Astrocyte of the cerebellum (primary cell): ENCODE results near the gene CHST11.

Source experiments
- DNase-seq: peaks from one replicate; pipeline ENCODE4 v3.0.0-alpha.2; 2011; ENCODE audit warnings: low read depth
- H3K4me3 ChIP-seq: 2 replicates; pipeline ENCODE4 v1.5.1; 2011; ENCODE audit warnings: mild to moderate bottlenecking, low read depth, low read length, moderate library complexity
- CTCF ChIP-seq: IDR thresholded peaks from 2 replicates; pipeline ENCODE4 v1.5.1; 2012; ENCODE audit warnings: low read length, low read depth, moderate library complexity, mild to moderate bottlenecking; ENCODE audit errors: missing control alignments
- in situ Hi-C: cut with HindIII; loops from 2 replicates; pipeline ENCODE4 v1.10.0; 2017; ENCODE audit warnings: low sequenced_read_pairs

The CHST11 gene

DNA sequence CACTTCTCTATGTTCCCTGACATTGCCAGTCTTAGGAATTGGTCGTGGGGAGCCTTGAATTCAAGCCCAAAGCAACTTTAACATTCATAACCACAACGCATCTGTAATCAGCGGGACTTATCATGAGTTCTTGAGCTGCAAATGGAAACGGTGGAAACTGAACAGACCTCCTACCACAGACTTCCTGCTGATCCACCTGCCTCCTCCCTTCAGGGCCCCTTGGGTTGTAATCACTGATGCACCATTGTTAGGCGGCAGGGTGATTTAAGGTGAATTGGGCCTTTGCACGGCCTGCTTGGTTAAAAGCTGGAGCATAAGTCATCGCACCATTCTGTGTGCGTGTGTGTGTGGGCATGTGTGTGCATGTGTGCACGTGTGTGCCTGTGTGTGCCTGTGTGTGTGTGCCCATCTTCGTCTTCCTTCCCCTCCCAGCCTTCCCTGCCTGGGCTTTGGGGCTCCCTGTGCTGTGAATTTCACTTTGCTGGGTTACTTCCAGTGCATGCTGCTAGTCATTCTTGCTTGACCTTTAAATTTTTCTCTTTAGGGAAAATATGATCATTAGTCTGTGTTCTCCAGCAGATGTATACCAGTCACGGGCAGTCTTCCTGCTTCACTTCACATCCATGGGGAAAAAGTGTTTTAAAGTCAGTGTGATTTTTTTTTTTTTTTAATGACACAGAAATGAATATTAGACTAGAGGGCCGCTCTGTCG, 29.1 kb downstream of the CHST11 start:
- DNase-seq = no peak
- in situ Hi-C loops = no loop called here
- TF ChIP-seq CTCF = no peak
- H3K4me3 ChIP-seq = no peak overlapping the region

DNA sequence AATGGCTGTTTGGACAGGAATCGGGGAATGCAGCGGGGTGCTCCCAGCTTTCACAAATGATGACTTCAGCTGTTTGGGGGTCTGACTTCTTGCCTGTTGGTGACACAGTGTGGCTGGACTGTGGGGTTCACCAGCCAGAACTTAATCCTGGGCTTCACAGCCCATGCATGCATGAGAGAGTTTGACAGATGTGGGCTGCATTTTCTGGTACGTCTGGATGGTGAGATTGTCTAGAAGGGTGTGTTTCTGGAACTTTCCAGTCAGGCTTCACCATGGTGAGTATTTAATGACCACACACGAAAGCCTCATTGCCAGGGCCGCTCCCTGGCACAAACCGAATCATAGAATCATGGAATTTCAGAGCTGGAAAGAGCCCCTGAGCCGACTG, 29.6 kb downstream of the CHST11 start:
- in situ Hi-C loops = no loop called here
- no peak for DNase-seq
- no peak overlapping the region for H3K4me3 ChIP-seq
- TF ChIP-seq CTCF = no peak

DNA sequence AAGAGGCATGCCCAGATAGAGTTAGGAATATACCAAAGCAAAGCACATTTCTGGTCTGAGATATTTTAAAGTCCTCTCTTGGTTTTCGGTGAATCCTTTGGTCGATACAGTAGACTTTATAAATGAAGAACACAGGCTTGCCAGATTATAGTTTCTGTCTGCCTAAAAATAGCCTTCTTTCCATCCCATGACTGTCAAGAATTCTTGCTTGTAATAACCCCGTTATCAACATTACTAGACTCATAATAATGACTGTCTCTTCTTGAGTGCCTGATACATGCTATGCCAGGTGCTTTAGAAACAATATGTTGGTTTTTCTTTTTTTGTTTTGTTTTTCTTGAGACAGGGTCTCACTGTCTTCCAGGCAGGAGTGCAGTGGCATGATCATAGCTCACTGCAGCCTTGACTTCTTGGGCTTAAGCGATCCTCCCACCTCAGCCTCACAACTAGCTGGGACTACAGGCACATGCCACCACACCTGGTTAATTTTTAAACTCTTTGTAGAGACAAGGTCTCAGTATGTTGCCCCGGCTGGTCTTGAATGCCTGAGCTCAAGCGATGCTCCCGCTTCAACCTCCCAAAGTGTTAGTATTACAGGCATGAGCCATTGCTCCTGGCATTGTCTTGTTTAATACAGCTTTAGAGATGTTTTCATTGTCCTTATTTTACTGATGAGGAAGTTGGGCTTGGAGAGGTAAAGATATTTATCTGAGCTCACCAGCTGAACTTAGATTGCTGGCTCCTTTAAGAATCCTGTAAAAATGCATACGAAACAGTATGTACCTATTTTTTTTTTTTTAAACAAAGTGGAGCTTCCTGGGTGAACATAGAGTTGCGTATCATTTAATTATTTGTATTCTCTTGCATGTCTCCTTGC, 30.4 kb downstream of the CHST11 start:
- H3K4me3 ChIP-seq = no peak overlapping the region
- no peak for DNase-seq
- in situ Hi-C loops = no loop called here
- no peak for TF ChIP-seq CTCF

DNA sequence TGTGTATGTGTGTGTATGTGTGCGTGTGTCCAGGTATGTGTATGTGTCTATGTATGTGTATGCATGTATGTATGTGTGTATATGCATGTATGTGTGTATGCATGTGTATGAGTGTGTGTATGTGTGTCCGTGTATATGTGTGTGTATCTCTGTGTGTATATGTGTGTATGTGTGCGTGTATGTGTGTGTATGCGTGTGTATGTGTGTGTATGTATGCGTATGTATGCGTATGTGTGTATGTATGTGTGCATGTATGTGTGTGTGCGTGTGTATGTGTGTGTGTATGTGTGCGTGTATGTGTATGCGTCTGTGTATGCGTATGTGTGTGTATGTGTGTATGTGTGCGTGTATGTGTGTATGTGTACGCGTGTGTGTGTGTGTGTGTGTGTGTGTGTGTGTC, 31.6 kb downstream of the CHST11 start:
- H3K4me3 ChIP-seq = no peak overlapping the region
- no peak for TF ChIP-seq CTCF
- in situ Hi-C loops = no loop called here
- DNase-seq = no peak

- no peak for DNase-seq
- H3K4me3 ChIP-seq = no peak overlapping the region
- in situ Hi-C loops = no loop called here
- TF ChIP-seq CTCF = no peak
Observed at GRCh38 chr12:104490186-104490585, 33.4 kb downstream of the CHST11 start.

- no peak for DNase-seq
- no peak for TF ChIP-seq CTCF
- in situ Hi-C loops = no loop called here
- no peak overlapping the region for H3K4me3 ChIP-seq
Observed at GRCh38 chr12:104490850-104491249, 34.1 kb downstream of the CHST11 start.
